Measurements from ENCODE around the gene OPA3.
A peak's percentile ranks its signal among the peaks of the same experiment; 100 is the strongest.

The OPA3 gene

GRCh38 chr19:45598267-45599001 is 13.8 kb upstream of the OPA3 start:
- no peak overlapping the region for H3K27ac ChIP-seq
- TF ChIP-seq CTCF (conservative IDR thresholded peaks at IDR 0.05; ENCODE audit: low read depth), result no peak
- DNase-seq (ENCODE audit: low spot score), result no peak
- POLR2A ChIA-PET (ENCODE audit: low non-redundant PET), result no interaction called here
- CTCF ChIA-PET, result no interaction called here

- DNase-seq (ENCODE audit: low spot score), result no peak
- no peak for TF ChIP-seq CTCF (conservative IDR thresholded peaks at IDR 0.05; ENCODE audit: low read depth)
- ChIA-PET CTCF (interaction anchor here (0.7 kb wide), 2 partner anchors 112 to 142 kb away, joined by 3 read pairs; no protein-coding TSS in a partner anchor), POLR2A (ENCODE audit: low non-redundant PET) (no interaction called here)
- H3K27ac ChIP-seq, result no peak overlapping the region
Measured at GRCh38 chr19:45597425-45598111, 13.0 kb upstream of the OPA3 start.

- TF ChIP-seq CTCF (conservative IDR thresholded peaks at IDR 0.05; ENCODE audit: low read depth), result no peak
- DNase-seq (ENCODE audit: low spot score), result no peak
- CTCF ChIA-PET, result interaction anchor here (1.1 to 1.9 kb wide), 2 partner anchors 8 to 46 kb away, joined by 3 to 7 read pairs; no protein-coding TSS in a partner anchor
- H3K27ac ChIP-seq, result no peak overlapping the region
- POLR2A ChIA-PET (ENCODE audit: low non-redundant PET), result no interaction called here
Measured at GRCh38 chr19:45595814-45596213, 11.2 kb upstream of the OPA3 start.

- no peak for DNase-seq (ENCODE audit: low spot score)
- no peak for TF ChIP-seq CTCF (conservative IDR thresholded peaks at IDR 0.05; ENCODE audit: low read depth)
- ChIA-PET POLR2A (ENCODE audit: low non-redundant PET) (interaction anchor here (0.6 kb wide), 1 partner anchor 64 kb away, joined by 9 read pairs; no protein-coding TSS in a partner anchor), CTCF (no interaction called here)
- no peak overlapping the region for H3K27ac ChIP-seq
Measured at GRCh38 chr19:45593520-45593919, 8.9 kb upstream of the OPA3 start.

GRCh38 chr19:45592366-45592765 is 7.8 kb upstream of the OPA3 start:
- peak overlapping the region; percentile 49 for H3K27ac ChIP-seq
- no peak for DNase-seq (ENCODE audit: low spot score)
- CTCF ChIA-PET, result no interaction called here
- TF ChIP-seq CTCF (conservative IDR thresholded peaks at IDR 0.05; ENCODE audit: low read depth), result no peak
- POLR2A ChIA-PET (ENCODE audit: low non-redundant PET), result no interaction called here

GRCh38 chr19:45591638-45592005 is 7.0 kb upstream of the OPA3 start:
- CTCF ChIA-PET, result interaction anchor here (0.6 to 1.5 kb wide), 5 partner anchors 50 to 201 kb away, joined by 3 to 5 read pairs (median 3); partner anchors contain the start of gene QPCTL
- POLR2A ChIA-PET (ENCODE audit: low non-redundant PET), result no interaction called here
- no peak overlapping the region for H3K27ac ChIP-seq
- no peak for TF ChIP-seq CTCF (conservative IDR thresholded peaks at IDR 0.05; ENCODE audit: low read depth)
- no peak for DNase-seq (ENCODE audit: low spot score)
